ENCODE data around the gene ANKFN1.

Gene ANKFN1, protein sequence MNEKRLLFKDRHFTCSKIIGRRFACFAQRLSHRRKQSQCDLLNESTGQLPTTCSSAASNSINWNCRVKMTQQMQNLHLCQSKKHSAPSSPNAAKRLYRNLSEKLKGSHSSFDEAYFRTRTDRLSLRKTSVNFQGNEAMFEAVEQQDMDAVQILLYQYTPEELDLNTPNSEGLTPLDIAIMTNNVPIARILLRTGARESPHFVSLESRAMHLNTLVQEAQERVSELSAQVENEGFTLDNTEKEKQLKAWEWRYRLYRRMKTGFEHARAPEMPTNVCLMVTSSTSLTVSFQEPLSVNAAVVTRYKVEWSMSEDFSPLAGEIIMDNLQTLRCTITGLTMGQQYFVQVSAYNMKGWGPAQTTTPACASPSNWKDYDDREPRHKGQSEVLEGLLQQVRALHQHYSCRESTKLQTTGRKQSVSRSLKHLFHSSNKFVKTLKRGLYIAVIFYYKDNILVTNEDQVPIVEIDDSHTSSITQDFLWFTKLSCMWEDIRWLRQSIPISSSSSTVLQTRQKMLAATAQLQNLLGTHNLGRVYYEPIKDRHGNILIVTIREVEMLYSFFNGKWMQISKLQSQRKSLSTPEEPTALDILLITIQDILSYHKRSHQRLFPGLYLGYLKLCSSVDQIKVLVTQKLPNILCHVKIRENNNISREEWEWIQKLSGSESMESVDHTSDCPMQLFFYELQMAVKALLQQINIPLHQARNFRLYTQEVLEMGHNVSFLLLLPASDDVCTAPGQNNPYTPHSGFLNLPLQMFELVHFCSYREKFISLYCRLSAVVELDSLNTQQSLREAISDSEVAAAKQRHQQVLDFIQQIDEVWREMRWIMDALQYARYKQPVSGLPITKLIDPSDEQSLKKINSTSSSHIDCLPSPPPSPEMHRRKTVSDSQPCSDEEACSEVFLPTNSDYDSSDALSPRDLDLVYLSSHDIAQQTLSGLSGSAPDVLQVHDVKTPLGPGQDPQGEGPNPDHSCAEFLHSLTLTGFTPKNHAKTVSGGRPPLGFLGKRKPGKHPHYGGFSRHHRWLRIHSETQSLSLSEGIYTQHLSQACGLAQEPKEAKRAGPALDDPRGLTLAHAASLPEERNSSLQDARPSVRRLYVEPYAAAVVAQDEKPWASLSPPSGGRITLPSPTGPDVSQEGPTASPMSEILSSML

DNA sequence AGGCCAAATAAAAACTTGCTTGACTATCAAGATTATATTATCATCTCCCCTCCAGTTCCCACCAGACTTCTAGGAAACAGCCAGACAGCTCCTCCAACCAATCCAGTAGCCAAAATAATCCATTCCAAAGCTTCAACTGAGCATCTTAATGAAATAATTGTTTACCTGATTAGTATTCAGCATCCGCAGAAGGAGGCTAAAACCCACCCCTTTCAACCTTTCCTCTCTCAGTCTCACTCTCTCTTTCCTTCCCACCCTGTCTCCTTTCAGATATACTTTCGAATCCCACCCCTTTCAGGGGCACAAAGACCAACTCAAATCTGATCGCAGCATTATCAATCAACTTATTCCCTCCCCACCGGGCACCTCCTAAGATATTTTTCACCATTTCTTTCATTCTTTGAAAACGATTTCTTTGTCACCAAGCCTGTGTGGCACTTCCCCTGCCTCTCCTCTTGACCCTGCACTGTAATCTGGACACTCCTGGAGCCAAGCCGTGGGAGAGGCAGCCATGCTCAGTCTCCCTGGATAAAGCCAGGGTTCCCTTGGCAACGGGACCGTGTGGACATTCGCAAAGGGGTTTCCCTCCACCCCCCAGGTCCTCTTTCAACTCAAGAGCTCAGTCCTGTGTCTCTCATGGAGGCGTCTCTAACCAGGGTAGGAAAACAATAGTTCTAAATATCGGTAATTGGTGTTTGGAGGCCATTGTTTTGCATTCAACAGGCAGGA, at the start of gene ANKFN1:
ANKFN1 (plus strand) TSS at position 602 of the 729 bp plus-strand sequence. CDS start 59,193 bp downstream, outside the sequence.
- DNase-seq: no peak

DNA sequence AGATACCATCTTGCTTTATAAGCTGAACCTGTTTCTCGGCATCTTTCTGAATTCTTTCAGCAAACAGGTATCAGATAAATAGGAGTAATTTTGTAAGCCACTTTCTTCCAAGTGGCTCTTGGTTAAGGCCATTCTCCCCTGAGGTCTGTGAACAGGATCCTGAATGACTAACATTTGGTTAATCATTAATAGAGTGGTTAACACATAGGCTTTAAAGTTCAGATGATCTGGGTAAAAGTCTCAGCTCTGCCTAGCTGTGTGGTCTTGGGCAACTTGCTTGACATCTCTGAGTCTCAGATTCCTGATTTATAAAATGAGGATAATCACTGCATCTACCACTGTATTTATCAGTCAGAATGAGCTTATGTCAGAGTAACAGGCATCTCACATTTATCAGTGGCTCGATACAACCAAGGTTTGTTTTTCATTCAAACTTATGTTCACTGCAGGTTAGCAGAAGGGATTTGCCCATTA, 44.4 kb upstream of the ANKFN1 start:
- DNase-seq: no peak

DNA sequence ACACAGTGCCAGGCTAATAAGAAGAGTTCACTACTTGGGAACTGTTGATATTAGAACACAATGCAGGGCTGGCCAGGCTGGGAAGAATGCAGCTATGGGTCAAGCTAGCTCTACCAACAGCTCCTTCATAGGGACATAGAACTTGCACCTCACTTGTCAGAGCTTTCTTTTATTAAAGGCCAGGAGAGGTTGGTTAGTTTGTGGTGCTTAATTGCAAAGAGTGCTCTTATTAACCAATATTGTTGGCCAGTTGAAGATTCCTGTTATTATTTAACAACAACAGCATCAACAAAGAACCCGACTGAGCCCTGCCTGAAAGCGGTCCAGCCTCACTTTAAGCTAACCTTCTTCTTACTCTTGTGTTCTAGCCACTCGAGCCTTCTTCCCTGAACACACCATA, 43.4 kb upstream of the ANKFN1 start:
- no peak for DNase-seq

DNA sequence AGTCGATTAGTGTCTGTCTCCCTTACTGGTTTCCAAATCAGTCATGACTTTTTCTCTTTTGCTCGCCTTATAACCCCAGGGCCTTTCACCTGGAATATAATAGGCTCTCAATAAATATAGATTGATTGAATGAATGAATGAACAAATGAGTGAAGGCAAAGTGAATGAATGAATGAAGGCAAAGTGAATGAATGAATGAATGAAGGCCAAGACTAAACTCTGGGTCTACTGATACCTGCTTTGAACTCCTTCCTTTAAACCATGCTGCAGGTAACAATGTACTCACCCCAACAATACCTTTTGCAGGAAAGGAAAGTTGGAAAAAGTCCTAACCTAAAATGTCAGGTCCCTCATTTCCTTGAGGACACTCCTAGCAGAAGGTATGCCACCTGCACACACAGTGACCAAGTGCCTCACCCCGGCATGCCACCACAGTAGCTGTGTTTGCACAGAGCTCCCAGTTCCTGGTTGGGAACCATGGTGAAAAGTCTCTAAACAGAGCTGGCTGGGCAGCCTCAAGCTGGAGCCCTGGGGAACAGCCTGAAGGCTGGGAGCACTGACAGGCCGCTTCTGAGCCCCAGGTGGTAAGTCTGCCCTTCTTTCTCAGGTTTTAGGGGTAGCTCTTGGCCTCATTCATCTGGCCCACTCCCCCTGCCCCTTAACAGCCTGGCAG, 42.7 kb upstream of the ANKFN1 start:
- DNase-seq: no peak

DNA sequence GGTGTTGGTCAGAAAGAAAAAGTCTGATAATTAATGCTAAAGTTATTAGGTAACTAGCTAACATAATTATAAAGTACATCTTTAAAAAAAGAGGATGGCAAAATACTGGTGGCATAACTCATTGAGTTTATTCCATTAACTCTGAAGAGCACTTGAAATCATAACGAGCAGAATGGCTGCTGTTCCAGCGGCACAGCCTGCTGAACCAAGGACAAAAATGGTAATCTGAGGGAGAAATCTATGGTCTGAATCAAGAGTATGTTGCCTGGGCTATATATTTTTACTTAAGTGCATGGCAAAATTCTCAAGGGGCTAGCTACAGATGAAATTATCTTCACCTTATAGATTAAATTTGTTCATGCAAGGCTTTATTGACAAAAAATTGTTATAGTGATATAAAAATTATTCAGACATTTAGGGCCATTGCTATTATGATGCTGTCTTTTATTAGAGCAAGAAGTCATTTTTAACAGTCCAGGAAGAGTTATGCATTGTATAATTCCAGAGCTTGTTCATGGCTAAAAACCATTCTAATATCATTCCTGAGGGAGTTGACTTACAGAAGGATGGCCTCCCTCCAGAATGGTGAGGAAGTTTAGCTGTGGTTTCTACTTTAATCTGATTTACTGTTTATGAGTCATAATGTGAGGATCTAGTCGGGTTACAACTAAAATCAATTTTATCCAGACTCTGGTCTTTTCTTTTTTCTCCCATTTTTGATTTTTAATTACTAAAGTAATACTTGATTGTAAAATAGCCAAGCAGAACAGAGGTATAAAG, 41.4 kb upstream of the ANKFN1 start:
- DNase-seq: no peak

- DNase-seq: no peak
These were observed 39.8 kb upstream of the ANKFN1 start for GRCh38 chr17:56113486-56113885.

DNA sequence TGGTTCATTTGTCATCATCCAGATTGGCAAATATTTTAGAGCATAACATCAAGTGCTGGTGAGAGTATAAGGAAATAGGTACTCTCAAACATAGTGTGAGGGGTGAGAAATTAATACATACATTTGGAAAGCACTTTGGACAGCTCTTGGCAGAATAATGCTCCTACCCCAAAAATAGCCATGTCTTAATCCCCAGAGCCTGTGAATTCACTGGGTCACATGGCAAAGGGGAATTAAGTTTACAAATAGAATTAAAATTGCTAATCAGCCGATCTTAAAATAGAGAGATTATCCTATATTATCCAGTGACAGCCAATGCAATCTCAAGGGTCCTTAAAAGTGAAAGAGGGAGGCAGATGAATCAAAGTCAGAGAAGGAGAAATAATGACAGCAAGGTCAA, 38.8 kb upstream of the ANKFN1 start:
- DNase-seq: no peak

- DNase-seq: no peak
These were observed 34.1 kb upstream of the ANKFN1 start for GRCh38 chr17:56119191-56119590.

DNA sequence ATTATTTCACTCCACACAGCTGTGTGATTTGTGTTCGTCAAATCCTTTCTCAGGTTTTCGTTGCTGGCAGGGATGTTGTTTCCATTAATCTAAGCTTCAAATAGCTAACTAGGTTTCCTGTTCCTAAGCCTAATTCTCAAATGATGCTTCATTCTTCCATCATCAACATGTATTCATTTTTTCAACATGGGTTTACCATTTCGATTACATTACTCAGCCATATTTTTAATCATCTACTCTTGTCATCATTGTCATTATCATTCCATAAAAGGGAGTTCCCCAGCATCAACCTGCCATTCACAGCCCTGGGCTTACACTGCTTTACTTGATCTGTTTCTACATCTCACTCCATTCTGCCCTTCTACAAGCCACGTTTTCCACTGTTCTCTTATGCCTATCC, 33.3 kb upstream of the ANKFN1 start:
- DNase-seq: no peak

DNA sequence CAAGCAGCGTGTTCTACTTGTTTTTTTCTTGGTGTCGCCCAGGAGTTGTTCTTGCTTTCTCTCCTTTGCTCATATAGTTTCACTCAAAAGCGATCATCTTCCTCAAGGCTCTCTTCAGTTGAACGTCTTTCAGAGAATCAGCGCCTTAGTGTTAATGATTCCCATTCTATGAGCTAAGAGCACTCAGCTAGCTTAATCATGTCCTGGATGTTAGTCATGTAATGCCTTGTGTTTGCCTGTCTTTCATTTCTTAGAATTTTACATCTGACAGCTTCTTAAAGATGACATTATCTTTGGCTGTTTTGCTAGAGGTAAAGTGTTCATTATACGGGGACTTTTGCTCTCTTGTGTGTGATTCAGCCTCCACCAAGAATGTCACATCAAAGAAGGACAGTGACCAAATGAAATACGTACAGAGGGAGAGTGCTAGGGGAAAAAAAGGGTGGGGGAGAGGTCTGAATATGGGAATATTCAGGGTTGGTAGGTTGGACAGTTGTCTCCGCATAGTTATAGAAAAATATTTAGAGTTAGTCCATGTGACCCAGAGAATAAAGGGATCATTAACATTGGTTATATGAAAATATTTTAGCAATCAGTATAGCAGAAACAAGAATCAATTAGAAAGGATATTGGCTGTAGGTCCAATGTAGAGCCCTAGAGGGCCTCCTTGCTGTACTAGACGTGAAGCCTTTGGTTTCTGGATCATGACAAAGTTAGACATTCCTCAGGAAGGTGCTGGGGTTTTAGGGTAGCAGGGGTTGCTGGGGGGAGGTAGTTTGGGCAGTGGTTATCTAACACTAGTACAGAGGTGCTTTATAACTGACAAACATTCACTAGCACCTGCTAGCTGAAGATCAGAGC, 31.9 kb upstream of the ANKFN1 start:
- no peak for DNase-seq

- DNase-seq: peak; percentile 6
These were observed 27.1 kb upstream of the ANKFN1 start for GRCh38 chr17:56125830-56126819.

DNA sequence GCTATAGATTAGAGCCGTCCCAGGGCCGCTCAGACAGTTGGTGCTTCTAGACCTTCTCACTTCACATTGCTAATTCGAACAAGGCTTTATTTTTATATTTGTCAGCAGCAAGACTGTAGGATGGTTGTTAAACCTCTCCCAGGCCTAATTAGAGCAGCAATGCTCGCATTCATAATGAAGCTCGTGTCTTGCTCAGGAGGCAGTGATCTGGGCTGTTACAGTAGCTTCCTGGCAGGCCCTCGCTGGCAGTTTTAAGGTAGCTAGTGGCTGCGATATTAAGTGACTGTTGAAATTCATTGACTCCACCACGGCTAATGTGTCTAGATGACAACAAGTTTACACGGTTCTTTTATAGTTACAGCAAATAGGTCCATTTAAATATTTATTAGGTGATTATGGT, 23.2 kb upstream of the ANKFN1 start:
- no peak for DNase-seq

GRCh38 chr17:56130631-56131030, 22.6 kb upstream of the ANKFN1 start:
- DNase-seq: no peak

DNA sequence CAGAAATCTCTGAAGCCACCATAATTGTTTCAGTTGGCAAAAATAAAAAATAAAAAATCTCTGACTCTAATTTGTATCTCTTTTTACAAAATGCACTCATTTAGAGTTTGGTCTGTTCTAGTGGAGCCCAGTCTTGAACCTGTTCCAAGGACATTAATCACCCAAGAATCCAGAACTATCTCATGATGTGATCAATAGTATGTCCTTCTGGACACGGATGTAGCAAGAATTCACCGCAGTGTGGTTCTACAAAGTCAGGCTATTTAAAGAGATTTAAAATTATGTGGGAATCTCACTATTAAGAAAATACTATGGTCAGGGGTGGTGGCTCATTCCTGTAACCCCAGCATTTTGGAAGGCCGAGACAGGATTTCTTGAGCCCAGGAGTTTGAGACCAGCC, 21.8 kb upstream of the ANKFN1 start:
- no peak for DNase-seq

- no peak for DNase-seq
These were observed 17.0 kb upstream of the ANKFN1 start for GRCh38 chr17:56136301-56136700.

DNA sequence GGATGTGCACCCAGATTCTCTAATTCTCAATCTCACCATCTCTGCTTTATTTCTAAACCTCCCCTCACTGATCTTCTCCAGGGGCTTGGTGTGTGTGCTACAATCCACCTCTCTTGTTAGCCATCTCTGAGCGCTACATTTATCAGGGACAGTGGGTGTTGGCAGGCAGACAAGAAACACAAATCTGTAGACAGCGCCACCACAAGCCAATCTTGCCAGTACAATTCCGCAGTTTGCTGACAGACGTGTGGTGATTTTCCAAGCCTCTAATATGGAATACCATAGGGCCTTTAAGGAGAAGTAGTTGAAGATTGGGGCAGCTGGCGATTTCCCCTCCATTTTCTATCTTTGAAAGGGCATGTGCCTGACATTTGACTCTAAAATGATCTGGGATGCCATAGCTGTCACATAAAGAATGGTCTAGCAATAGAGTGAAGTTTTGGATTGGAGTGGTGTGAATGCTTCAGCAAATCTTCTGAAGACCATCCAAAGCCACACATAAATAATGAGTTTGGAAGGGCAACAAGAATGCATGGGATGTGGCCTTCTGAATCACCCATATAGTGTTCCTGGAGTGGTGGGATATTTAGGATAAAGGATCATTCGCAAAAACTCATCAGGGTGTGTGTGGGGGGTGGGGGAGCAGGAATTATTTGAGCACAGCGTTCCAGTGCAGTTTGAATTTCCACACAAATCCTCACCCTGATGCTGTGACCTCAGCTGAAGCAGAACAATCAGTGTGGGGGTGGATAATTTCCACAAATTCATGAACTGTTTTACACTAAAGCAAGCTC, 12.0 kb upstream of the ANKFN1 start:
- no peak for DNase-seq

DNA sequence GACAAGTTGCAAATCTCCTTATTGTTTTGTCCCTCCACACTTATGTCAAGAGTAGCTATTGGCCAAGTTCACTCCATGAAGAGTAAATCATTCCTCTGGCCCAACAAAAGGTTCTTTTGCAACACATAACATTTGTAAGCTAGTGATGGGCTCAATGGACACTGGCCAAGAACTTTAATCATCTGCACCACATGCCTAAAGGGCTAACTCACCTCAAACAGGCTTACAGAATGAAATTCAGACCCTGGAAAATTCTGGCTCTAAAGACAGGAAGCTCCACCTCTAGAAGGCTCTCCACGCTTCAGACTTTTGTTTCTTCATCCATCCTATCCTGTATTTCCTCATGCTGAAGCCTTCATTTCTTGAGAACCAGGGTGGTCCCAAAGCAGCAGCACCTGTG, 10.9 kb upstream of the ANKFN1 start:
- DNase-seq: no peak

- DNase-seq: no peak
These were observed 10.5 kb upstream of the ANKFN1 start for GRCh38 chr17:56142781-56143180.
